Adrenal gland (tissue), 5 donors: ENCODE results near the gene FTSJ1.

Experiments
- POLR2A ChIP-seq, 2 donors: fragments of 450-650 bp; IDR thresholded peaks; one replicate each; pipeline ENCODE4 v1.6.1; 2017; ENCODE audit warnings: antibody characterized with exemption in 2 of 2, mild to moderate bottlenecking in 2 of 2, moderate library complexity in 1 of 2
- TF ChIP-seq, protein P1 (sequence below), 6 experiments: fragments of 450-650 bp in 4 of 6; fragments of 200-600 bp in 2 of 6; sonication (generic) in 1 of 6; IDR thresholded peaks; 1 replicate in 5 of 6; 2 replicates in 1 of 6; pipeline versions ENCODE4 v1.5.1 to v1.8.0; 2016 to 2021; ENCODE audit warnings: antibody characterized with exemption in 6 of 6, mild to moderate bottlenecking in 2 of 6, moderate library complexity in 1 of 6
- donor health status: DM: no; HTN: no; CAD: no.

DNA sequence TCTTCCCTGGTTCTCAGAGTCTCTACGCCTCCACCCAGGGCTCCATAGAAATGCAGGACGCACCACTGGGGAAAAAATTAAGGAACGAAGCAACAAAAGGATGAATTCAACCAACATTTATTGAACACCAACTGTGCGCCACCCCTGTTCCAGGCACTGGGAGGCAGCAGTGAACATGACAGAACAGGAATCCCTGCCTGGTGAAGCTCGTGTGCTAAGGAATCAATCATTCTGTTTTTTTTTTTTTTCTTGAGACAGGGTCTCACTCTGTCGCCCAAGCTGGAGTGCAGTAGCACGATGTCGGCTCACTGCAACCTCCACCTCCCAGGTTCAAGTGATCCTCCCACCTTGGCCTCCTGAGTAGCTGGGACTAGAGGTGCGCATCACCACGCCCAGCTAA lies 1.9 kb upstream of the FTSJ1 start:
- TF ChIP-seq, protein P1, sequence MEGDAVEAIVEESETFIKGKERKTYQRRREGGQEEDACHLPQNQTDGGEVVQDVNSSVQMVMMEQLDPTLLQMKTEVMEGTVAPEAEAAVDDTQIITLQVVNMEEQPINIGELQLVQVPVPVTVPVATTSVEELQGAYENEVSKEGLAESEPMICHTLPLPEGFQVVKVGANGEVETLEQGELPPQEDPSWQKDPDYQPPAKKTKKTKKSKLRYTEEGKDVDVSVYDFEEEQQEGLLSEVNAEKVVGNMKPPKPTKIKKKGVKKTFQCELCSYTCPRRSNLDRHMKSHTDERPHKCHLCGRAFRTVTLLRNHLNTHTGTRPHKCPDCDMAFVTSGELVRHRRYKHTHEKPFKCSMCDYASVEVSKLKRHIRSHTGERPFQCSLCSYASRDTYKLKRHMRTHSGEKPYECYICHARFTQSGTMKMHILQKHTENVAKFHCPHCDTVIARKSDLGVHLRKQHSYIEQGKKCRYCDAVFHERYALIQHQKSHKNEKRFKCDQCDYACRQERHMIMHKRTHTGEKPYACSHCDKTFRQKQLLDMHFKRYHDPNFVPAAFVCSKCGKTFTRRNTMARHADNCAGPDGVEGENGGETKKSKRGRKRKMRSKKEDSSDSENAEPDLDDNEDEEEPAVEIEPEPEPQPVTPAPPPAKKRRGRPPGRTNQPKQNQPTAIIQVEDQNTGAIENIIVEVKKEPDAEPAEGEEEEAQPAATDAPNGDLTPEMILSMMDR (IDR thresholded peaks at IDR 0.05), result peak in 1 of 6 experiments; percentile 6
- no peak for TF ChIP-seq POLR2A (IDR thresholded peaks at IDR 0.05)
